GM18951 (cell line): ENCODE data around the gene WDR86.

Source experiments
- POLR2A ChIP-seq: IDR thresholded peaks from 4 replicates; pipeline ENCODE4 v1.6.1; 2011; ENCODE audit warnings: mild to moderate bottlenecking; ENCODE audit not compliant: insufficient read length, insufficient read depth; ENCODE audit errors: extremely low read depth
- in situ Hi-C: fragments of 300-500 bp; cut with MboI; formaldehyde crosslinking; loops from one replicate; pipeline ENCODE4 v1.12.0; 2022; ENCODE audit warnings: low sequenced_read_pairs, mixed read lengths, inconsistent platforms; ENCODE audit not compliant: unreplicated experiment

Gene WDR86

DNA sequence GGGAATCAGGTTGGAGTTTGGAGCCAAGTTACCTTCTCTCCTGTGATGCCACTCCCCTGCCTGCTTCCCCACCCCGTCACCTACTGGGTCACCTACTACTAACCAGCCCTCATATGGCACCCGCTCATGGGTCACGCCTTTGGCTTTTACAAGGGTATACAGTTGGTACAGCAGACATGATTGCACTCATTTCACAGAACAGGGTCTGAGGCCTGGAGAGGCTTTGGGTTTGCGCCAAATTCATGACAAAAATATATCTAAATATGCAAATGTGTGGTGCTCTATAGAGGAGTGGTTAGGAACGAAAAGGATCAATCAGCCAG is 19.4 kb upstream of the WDR86 start:
- in situ Hi-C loops, result no loop called here
- no peak for TF ChIP-seq POLR2A

GRCh38 chr7:151428378-151429236 is 18.8 kb upstream of the WDR86 start:
- no peak for TF ChIP-seq POLR2A
- in situ Hi-C loops, result no loop called here

DNA sequence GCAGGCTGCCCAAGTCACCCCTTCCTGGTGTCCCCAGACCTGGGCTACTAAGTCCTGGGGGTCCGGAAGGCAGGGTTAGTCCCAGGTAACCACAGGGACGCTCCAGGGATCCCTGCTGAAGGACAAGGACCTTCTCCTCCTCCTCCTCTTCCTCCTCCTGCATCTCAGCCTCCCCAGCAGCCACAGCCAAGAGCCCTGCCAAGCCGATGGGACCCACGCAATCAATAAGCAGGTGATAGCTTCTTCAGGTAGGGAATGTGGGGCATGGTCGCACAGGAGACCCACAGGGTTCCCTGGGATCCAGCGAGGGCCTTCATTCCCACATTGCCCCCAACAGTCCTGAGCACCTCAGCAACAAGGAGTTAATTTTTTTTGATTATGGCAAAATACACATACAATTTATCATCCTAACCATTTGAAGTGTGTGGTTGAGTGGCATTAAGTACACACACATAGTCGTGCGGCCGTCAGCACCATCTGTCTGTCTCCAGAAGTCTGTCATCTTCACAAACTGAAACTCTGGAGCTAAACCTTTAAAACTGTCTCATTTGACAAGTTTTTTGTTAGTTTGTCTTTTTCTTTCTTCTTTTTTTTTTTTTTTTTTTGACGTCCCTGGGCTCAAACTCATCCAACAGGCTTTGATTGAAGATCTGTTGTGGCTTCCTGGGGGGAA is 18.0 kb upstream of the WDR86 start:
- in situ Hi-C loops, result no loop called here
- no peak for TF ChIP-seq POLR2A

- no peak for TF ChIP-seq POLR2A
- in situ Hi-C loops, result no loop called here
Observed at GRCh38 chr7:151426904-151427704, 17.3 kb upstream of the WDR86 start.

DNA sequence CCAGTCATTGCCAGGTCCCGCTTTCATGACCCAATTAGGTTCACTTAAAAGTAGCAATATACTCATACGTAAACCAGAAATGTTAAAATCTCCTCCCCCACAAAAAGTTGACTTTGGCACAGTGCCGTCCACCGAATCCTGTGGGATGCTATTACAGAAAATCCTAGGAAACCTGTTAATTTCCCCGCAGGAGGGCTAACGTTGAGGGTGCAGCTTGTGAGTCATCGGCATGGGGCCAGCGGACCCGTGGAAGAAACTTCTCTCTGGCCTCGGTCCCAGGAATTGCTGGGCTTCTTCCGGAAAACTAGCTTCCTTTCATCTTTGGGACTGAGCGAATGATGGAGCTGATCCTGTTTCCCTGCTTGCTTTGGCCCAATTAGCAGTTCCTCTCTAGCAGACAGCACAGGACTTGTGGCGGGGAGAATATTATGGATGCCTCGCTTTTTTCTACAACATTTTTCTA is 16.6 kb upstream of the WDR86 start:
- no peak for TF ChIP-seq POLR2A
- in situ Hi-C loops, result no loop called here

GRCh38 chr7:151425670-151426440 is 16.0 kb upstream of the WDR86 start:
- in situ Hi-C loops, result no loop called here
- no peak for TF ChIP-seq POLR2A

GRCh38 chr7:151424799-151425198 is 15.0 kb upstream of the WDR86 start:
- TF ChIP-seq POLR2A, result no peak
- in situ Hi-C loops, result no loop called here

GRCh38 chr7:151423936-151424335 is 14.1 kb upstream of the WDR86 start:
- TF ChIP-seq POLR2A, result no peak
- in situ Hi-C loops, result no loop called here

- in situ Hi-C loops, result no loop called here
- TF ChIP-seq POLR2A, result no peak
Observed at GRCh38 chr7:151423226-151423625, 13.4 kb upstream of the WDR86 start.

DNA sequence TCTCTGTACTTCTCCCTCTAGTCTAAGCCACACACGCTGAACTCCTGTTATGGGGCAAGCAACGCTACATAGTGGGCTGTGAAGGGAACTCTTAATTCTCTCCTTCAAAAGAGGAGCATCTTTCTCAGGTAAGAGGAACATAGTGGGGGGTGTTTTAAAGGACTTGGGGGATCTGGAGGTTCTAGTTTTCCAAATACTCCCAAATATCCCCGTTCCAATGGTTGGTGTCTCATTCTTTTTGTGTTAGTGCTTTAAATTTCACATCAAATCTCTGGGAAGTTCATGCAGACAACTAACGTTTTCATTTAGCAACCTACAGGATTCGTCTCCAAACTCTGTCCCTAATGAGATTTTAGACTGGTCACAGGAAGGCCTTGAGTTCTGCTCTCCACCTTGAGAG is 12.4 kb upstream of the WDR86 start:
- in situ Hi-C loops, result no loop called here

DNA sequence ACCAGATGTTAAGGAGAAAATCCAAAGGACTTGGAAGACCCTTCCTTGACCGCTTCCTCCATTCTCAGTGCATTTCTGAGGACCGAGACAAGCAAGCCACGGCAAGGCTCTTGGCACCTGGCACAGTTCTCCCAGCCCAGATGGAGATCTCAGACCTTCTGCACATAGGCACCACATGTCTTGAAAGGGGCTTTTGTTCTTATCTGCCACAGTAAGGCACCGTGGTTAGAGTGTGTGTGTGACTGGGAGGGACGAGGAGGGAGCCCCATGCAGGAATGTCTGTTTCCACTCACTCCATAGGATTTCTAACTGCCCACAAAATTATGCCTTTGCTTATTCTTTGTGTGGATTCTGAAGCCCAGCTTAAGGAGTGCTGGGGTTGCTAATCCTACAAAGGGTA is 10.3 kb upstream of the WDR86 start:
- in situ Hi-C loops, result no loop called here
- no peak for TF ChIP-seq POLR2A

More for the DNA sequence above, 12.4 kb upstream of the WDR86 start:
- TF ChIP-seq POLR2A, result no peak

GRCh38 chr7:151416941-151417315 is 7.1 kb upstream of the WDR86 start:
- in situ Hi-C loops, result no loop called here
- TF ChIP-seq POLR2A, result no peak
